B cell (primary cell): ENCODE data around the gene DPP4.

ENCODE experiments used
- EZH2 ChIP-seq: IDR thresholded peaks from 2 replicates; pipeline ENCODE4 v1.6.1; 2012; ENCODE audit warnings: borderline replicate concordance, low read depth, mild to moderate bottlenecking, moderate library complexity, low read length; ENCODE audit not compliant: insufficient read depth, poor library complexity, severe bottlenecking
- TF ChIP-seq, protein P1 (sequence below): fragments of 200-600 bp; IDR thresholded peaks from one replicate; pipeline ENCODE4 v1.8.0; 2022; ENCODE audit warnings: antibody characterized with exemption, mild to moderate bottlenecking

- TF ChIP-seq, protein P1, sequence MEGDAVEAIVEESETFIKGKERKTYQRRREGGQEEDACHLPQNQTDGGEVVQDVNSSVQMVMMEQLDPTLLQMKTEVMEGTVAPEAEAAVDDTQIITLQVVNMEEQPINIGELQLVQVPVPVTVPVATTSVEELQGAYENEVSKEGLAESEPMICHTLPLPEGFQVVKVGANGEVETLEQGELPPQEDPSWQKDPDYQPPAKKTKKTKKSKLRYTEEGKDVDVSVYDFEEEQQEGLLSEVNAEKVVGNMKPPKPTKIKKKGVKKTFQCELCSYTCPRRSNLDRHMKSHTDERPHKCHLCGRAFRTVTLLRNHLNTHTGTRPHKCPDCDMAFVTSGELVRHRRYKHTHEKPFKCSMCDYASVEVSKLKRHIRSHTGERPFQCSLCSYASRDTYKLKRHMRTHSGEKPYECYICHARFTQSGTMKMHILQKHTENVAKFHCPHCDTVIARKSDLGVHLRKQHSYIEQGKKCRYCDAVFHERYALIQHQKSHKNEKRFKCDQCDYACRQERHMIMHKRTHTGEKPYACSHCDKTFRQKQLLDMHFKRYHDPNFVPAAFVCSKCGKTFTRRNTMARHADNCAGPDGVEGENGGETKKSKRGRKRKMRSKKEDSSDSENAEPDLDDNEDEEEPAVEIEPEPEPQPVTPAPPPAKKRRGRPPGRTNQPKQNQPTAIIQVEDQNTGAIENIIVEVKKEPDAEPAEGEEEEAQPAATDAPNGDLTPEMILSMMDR = no peak
- no peak for TF ChIP-seq EZH2
Measured at GRCh38 chr2:161976917-161977316, 97.1 kb downstream of the DPP4 start.
